Measurements from ENCODE around the gene CEP85.

CEP85 gene, protein sequence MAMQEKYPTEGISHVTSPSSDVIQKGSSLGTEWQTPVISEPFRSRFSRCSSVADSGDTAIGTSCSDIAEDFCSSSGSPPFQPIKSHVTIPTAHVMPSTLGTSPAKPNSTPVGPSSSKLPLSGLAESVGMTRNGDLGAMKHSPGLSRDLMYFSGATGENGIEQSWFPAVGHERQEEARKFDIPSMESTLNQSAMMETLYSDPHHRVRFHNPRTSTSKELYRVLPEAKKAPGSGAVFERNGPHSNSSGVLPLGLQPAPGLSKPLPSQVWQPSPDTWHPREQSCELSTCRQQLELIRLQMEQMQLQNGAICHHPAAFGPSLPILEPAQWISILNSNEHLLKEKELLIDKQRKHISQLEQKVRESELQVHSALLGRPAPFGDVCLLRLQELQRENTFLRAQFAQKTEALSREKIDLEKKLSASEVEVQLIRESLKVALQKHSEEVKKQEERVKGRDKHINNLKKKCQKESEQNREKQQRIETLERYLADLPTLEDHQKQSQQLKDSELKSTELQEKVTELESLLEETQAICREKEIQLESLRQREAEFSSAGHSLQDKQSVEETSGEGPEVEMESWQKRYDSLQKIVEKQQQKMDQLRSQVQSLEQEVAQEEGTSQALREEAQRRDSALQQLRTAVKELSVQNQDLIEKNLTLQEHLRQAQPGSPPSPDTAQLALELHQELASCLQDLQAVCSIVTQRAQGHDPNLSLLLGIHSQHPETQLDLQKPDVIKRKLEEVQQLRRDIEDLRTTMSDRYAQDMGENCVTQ

DNA sequence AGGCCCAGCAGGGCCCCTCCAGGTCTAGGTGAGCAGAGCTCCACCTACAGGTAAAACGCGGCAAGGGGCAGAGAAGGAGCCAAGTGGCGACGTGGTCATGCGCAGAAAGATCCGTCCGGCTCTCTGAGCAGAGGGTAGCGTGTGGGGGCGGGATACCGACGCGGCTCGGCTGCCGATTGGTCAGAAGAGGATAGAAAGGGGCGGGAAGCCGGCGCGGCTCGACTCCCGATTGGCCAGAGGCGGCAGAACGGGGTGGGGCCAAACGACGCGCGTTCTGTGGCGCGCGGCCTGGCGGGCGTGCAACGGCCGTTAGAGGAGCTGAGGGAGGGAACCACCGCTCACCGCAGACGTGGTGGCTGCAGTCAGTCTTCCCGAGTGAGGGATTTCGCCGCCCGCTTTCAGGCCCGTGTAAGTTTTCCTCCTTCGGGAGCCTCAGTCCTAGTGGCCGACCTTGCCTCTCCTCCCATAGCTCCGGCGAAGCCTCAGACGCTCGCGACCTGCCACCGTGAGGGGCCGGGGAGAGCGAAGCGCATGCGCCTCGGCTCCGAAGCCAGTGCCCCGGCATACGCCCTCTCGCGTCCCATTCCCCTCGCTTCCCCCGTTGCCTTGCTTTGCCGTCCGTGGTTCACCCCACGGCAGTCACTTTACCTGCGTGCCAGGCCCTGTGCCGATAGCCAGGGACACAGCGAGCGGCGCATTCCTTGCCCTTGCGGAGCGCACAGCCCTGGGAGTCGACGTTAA is at the start of gene CEP85:
Gene CEP85, plus strand, starts transcription at position 298 of the 741 bp plus-strand sequence. CDS start 5,584 bp downstream, outside the sequence.
- DNase-seq, result peak; percentile 92

DNA sequence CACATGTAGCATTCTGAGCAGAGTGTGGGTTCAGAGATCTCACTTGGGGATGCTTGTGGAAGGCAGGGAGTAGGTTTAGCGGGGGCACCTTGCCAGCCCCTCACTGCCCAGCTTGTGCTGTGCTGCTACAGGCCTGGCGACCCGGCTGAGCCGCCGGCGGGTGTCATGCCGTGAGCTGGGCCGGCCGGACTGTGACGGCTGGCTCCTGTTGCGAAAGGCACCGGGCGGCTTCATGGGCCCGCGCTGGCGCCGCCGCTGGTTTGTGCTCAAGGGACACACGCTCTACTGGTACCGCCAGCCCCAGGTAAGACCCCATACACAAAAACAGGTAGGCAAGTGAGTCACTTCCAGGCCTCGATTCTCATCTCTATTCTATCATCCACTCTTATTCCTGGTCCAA is 49.1 kb upstream of the CEP85 start:
- DNase-seq, result no peak

DNA sequence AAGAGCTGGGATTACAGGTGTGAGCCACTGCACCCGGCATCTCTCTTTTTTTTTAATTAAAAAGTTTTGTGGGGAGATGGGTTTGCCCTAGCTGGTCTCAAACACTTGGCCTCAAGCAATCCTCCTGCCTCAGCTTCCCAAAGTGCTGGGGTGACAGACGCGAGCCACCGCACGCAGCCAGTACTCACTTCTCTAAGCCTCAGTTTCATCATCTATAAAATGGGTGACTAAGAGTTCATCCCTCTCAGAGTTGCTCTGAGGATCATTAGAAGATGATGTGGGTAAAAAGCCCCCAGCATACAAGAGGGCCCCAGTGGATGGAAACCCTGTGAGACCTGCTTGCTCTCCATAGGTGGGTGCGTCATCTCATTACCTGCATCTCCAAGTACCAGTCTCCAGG is 46.1 kb upstream of the CEP85 start:
- no peak for DNase-seq

DNA sequence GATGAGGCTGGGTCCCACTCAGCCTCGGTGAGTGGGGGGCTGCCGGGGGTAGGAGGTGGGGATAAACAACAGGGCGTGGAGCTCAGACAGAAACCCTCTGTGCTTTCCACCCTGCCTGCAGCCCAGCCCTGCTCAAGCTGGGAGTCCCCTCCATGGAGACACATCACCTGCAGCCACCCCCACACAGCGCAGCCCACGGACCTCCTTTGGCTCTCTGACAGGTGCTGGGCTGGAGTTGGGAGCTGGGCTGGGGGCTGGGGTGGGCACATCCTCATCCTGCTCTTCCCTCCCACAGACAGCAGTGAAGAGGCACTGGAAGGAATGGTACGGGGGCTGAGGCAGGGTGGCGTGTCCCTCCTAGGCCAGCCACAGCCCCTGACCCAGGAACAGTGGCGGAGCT is 45.5 kb upstream of the CEP85 start:
- no peak for DNase-seq

DNA sequence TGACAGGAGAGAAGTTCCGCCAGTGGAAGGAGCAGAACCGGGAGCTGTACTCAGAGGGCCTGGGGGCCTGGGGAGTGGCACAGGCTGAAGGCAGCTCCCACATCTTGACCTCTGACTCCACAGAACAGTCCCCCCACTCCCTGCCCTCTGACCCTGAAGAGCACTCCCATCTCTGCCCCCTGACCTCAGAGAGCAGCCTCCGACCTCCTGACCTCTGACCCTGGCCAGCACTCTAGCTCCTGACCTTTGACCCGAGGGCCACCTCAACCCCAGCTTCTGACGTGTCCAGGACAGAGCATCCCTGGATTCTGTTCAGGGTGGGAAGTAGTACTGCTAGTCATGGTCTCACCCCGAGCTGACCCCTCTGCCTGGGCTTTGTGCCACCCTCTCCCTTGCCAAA is 44.7 kb upstream of the CEP85 start:
- DNase-seq, result no peak

DNA sequence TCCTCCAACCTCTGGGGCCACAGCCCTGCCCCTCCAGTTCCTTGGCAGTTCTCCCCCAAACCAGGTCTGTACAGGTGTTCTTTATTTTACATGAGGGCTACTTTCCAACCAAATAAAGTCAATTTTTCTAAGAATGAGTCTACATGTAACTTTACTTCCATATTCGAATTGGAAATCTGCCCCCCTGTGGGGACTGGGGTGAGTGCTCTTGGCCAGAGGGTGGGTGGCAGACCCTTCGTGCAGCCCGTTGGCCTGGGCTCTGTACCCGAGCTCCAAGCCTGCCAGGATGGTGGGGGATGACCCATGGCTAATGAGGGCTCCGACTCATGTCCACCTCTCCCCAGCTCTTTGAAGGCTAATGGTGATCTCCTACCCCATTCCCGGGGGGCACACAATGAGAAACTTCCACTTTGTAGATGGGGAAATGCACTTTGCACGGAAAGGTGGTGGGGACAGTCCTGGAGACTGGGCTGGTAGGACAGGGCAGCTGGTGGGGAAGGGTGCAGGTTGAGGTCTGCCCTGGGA is 44.2 kb upstream of the CEP85 start:
- no peak for DNase-seq

DNA sequence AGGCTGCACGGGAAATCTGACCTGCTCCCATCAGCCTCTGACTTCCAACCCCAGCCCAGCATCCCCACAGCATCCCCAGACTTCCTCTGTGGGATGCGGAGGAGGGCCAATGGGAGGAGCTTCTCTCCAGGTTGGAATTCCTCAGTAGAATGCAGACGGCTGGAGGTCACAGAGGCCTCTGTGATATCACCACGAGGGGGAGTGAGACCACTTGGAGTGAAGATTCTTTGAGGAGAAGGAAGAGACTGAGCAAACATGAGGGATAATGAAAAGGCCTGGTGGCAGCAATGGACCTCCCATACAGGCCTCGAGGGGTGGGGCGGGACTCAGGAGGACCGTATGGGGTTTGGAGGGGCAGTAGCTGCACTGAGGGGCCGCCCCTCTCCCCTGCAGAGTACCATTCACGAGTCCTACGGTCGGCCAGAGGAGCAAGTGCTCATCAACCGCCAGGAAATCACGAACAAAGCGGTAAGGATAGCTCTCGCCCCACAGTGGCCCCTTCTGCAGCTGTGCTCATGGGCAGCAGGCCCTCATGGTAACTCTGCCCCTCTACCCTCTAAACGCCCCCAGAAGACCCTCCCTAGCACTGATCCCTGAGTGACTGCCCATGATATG is 43.5 kb upstream of the CEP85 start, which contains the start of gene CATSPER4:
Gene CATSPER4, plus strand, starts transcription at position 230 of the 615 bp plus-strand sequence. Its CDS starts 26 bp downstream, at position 256.
- no peak for DNase-seq

DNA sequence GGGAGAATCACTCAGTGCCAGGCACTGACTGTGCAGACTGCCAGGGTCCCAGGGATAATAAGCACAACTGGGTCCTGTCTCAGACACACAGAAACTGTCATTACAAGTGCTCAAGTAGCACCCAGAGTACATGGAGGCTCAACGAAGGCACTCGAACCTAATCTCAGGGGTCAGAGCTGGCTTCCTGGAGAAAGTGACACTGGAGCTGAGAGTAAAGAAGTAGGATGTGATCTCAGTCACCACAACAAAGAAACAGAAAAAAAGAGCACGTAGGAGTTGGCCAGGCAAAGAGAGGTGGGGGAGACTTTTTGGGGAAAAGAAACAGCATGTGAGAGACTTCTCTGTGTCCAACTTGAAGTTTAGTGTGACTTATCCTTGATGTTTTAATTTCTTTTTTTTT is 42.3 kb upstream of the CEP85 start:
- DNase-seq, result no peak

DNA sequence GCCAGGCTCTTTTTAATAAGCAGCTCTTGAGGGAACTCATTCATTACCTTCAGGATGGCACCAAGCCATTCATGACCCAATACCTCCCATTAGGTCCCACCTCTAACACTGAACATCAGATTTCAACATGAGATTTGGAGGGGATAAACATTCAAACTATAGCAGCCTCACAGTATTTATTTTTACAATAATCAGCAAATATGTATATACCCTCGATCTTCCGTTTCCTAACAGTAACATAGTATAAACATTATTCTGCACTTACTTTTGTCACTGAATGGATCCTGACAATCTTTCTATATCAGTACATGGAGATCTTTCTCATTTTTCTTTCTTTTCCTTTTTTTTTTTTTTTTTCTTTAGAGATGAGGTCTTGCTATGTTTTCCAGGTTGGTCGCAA is 38.2 kb upstream of the CEP85 start:
- DNase-seq, result no peak

DNA sequence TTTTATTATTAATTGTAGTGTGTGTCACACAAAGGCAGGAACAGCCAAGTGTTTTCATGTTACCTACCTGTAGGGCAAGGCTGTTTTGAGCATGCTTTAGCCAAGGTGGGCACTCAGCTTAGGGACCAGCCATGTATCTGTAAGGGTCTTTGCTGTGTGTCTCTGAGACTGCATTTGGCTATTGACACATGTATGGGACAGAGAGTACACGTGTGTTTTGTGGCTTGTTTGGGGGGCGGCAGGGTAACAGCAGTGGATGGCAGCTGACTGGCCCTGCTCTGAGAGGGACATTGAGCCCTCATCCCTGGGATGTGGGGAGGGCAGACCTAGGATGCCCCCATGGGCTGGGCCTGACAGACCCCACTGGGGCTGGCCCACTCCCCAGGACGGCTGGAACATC is 36.7 kb upstream of the CEP85 start:
- DNase-seq, result no peak

DNA sequence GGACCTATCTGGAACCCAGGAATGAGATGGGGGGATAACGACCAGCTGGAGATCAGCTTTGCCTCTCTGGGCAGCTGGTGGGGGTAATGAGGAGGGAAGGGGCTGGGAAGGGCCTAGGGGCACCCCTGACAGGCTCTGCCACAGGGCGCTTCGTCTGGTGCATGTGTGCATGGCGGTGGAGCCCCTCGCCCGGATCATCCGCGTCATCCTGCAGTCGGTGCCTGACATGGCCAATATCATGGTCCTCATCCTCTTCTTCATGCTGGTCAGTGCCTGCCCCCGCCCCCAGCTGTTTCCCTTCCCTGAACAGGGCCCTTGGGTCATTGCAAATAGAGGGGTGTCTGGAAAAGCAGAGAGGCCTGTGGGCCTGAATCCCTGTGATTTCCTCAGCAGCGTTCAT is 36.2 kb upstream of the CEP85 start:
- no peak for DNase-seq

DNA sequence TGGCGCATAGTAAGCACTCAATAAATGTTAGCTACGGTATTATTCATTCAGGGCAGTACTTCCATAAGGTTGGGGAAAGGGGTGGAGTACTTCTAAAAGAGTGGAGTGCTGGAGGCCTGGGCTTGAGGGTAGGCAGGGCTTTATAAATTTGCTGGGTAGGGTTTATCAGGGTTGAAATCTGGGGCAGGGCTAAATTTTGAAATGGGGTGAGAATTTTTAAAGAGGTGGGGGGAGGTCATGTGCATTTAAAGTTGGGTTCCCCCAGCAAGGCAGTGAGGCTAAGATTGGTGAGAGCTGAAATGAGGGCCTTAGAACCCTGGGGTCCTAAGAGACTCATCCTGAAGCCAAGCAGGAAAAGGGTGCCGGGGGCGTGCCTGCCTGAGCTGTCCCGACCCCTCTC is 33.6 kb upstream of the CEP85 start:
- DNase-seq, result no peak

DNA sequence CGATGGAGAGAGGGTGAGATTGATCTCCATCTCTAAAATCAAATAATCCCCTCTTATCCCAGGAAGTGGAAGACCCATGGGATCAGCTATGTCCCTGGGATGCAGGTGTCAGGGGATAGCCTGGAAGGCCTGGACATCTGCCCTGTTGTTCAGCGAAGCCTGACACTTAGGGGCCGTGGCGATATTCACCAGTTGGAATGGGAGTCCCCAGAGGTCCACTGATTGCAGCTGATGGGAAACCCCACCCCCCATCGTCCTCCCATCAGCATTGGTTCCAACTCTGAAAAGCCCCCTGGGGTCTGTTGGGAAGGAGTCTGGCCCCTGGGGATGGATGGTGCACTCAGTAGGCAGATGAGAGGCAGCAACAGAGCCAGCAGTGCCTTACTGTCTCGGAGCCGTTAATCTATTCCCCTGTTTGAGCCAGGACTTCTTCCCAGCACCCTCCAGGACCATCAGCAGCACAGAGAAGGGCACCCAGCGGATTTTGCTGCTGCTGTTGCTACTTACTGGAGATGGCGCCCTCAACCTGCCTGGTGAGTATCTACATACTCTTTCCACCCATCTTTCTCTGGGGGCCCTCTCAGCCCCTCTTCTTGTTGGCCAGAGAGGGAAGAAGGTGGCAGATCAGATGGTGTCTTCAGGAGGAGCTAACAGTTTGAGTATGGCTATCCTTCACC is 30.2 kb upstream of the CEP85 start:
- DNase-seq, result no peak

DNA sequence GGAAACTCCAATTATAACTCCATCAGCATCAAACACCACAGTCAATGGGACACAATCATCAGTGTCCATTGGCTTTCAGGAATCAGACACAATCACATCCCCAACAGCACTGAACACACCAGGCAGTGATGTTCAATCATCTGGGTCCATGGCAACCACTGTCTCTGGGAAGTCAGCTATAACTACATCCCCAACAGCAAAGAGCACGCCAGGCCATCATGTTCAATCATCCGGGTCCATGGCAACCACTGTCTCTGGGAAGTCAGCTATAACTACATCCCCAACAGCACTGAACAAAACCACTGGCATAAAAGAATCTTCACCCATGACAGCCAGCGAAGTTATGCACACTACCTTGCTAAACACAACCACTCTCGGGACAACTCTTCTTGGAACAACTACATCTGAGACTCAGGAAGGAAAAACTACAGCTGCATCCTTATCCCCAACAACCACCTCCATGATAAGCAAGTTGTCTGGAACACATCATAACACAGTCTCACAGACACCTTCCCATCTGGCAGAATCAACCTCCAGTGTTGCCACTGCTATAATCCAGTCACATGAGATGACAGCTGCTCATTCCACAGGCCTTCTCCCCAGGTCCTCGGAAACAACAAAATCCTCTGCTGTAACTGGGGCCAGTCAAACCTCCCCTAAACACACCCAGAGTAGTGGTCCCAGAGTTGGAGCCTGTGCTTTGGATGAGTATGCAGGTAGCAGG is 23.7 kb upstream of the CEP85 start:
- no peak for DNase-seq

DNA sequence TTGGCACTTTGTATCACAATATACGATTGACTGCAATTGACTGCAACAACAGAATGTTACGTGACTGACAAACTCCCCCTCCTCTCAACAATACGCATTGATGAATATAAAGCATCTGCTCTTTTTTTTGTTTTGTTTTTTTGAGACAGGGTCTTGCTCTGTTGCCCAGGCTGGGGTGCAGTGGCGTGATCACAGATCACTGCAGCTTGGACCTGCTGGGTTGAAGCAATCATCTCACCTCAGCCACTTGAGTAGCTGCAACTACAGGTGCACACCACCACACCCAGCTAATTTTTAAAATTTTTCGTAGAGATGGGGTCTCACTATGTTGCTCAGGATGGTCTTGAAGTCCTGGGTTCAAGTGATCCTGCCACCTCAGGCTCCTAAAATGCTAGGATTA is 21.3 kb upstream of the CEP85 start:
- no peak for DNase-seq

DNA sequence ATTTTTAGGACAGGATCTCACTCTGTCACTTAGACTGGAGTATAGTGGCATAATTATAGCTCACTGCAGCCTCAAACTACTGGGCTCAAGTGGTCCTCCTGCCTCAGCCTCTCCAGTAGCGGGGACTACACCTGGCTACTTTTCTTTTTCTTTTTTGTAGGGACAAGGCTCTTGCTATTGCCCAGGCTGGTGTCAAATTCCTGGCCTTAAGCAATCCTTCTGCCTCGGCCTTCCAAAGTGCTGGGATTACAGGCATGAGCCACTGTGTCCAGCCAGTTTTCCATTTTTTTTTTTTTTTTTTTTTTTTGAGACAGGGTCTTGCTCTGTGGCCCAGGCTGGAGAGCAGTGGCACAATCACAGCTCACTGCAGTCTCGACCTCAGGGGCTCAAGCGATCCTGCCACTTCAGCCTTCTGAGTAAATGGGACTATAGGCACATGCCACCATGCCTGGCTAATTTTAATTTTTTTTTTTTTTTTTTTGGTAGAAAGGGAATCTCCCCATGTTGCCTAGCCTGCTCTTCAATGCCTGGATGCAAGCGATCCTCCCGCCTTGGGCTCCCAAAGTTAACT is 20.6 kb upstream of the CEP85 start:
- no peak for DNase-seq

DNA sequence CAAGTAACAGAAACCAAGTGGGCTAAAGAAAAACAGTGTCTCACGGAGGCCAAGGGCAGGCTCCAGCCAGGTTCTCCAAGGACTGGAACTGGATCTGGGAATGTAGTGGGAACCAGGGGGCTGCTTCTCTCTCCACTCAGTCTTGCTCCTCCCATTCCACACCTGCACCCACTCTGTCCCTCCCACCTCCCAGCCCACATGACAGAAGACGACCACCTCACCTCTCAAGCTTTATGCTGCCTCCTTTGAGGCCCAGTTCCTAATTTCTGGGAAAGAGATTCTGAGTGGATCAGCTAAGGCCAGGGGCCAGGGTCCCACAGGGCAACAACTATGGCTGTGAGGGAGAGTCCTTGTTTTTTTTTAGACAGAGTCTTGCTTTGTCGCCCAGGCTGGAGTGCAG is 18.8 kb upstream of the CEP85 start:
- no peak for DNase-seq

DNA sequence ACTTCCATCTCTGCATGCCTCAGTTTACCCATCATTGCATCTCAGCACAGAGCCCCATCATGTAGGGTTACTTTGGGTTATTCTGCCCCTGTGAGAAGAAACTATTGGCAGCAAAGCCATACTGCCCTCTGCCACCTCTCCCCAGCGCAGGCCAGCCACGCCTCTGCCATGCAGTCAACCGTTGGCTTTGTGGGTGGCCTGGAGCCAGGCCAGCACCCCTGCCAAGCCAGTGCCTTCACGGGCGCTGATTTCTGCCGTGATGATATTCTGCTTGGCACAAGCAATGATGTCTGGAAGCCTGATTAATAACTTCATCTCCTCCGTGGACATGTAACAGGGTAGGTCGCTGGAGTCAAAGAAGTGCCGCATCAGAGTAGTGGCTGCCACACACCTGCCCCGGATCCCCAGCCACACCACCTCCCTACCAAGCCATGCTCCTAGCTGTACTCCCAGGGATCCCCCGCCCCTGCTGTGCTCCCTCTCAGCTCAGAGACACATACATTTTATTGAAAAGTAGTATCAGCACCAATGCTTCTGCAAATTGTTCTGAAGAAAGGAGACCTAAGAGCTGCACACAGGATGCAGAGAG is 15.0 kb upstream of the CEP85 start:
- DNase-seq, result no peak

DNA sequence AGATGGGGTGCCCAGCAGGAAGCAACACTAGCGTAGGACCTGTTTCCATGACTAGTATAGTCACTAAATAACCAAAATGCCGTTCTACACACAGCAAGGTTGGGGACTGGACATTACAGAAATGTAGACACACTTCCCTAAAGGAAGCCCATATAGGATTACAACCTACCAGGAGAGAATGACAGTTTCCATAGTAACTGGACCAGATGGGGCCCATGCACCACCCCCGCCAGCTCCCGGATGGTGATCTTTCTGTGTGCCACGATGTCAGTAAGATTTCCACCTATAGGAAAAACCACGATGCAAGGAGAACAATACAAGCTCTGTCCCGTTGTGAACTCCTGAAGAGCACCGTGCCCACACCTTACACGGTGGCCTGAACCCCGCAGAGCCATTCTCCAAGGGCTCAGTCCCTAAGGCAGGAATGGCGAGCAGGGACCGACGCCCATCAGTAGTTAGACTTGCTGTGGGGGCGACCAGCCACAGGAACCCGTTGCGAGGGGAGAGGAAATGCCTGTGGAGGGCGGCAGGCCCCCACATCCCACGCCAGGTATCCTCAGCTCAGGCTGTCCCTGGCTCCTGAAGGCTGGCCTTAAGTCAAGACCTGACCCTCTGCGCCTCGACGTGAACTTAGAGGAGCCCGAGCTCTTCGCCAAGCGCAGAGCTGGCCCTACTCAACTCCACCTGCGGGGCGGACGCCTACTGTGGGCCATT is 13.6 kb upstream of the CEP85 start:
- peak; percentile 61 for DNase-seq

DNA sequence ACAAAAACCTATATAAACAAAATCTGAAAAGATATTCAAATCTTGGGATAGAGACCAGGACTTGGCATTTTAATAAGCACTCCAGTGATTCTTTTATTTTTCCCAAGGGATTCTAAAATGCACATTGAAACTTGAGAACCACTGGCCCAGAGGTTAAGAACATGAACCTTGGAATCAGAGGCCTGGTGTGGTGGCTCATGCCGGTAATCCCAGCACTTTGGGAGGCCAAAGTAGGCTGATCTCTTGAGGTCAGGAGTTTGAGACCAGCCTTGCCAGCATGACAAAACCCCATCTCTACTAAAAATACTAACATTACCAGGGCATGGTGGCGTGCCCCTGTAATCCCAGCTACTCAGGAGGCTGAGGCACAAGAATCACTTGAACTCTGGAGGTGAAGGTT is 12.9 kb upstream of the CEP85 start:
- DNase-seq, result no peak
